GM19372 (cell line): ENCODE data around the gene NDUFS1.
"Not testable (repeated sequence)": the region's sequence is repeated elsewhere in the genome, so short reads cannot be mapped to it uniquely, and the experiment has no call there.

Experiments used
- ATAC-seq: cut with Tn5 transposase; IDR thresholded peaks from one replicate; pipeline ENCODE4 v1.9.1; 2021; ENCODE audit warnings: mild to moderate bottlenecking, low read depth, moderate library complexity; ENCODE audit not compliant: unreplicated experiment

NDUFS1 gene

GRCh38 chr2:206105541-206105940 is 53.7 kb downstream of the NDUFS1 start:
- no peak for ATAC-seq

- no peak for ATAC-seq
These were observed 54.2 kb downstream of the NDUFS1 start for GRCh38 chr2:206105038-206105437.

GRCh38 chr2:206098872-206099271 is 60.4 kb downstream of the NDUFS1 start:
- not testable (repeated sequence) for ATAC-seq

- no peak for ATAC-seq
These were observed 60.8 kb downstream of the NDUFS1 start for GRCh38 chr2:206098471-206098870.

GRCh38 chr2:206096876-206097275 is 62.4 kb downstream of the NDUFS1 start:
- no peak for ATAC-seq

- ATAC-seq, result no peak
These were observed 63.5 kb downstream of the NDUFS1 start for GRCh38 chr2:206095536-206096332.

GRCh38 chr2:206092297-206092696 is 66.9 kb downstream of the NDUFS1 start:
- no peak for ATAC-seq

- no peak for ATAC-seq
These were observed 71.0 kb downstream of the NDUFS1 start for GRCh38 chr2:206088248-206088647.

GRCh38 chr2:206086716-206087350 is 72.4 kb downstream of the NDUFS1 start:
- no peak for ATAC-seq

GRCh38 chr2:206085742-206086445 is 73.3 kb downstream of the NDUFS1 start, which contains the start of gene INO80D:
Gene INO80D (minus strand): TSS chr2:206086174. CDS start chr2:206063016, 23,158 bp downstream.
- ATAC-seq, result peak; percentile 79

- peak; percentile 31 for ATAC-seq
These were observed 74.1 kb downstream of the NDUFS1 start for GRCh38 chr2:206084870-206085741.

GRCh38 chr2:206084439-206084869 is 74.8 kb downstream of the NDUFS1 start:
- ATAC-seq, result no peak

- ATAC-seq, result no peak
These were observed 75.4 kb downstream of the NDUFS1 start for GRCh38 chr2:206083602-206084438.

- no peak for ATAC-seq
These were observed 76.9 kb downstream of the NDUFS1 start for GRCh38 chr2:206082298-206082843.

GRCh38 chr2:206080927-206081326 is 78.3 kb downstream of the NDUFS1 start:
- no peak for ATAC-seq

GRCh38 chr2:206079699-206080465 is 79.4 kb downstream of the NDUFS1 start:
- ATAC-seq, result no peak

GRCh38 chr2:206077879-206078278 is 81.4 kb downstream of the NDUFS1 start:
- not testable (repeated sequence) for ATAC-seq

- no peak for ATAC-seq
These were observed 84.1 kb downstream of the NDUFS1 start for GRCh38 chr2:206075113-206075512.
